HG03378 (cell line): ENCODE results near the gene ACER3.

Experiments
- ATAC-seq: cut with Tn5 transposase; IDR thresholded peaks from one replicate; pipeline ENCODE4 v1.9.1; 2021; ENCODE audit warnings: mild to moderate bottlenecking, moderate library complexity; ENCODE audit not compliant: unreplicated experiment

ACER3 gene

GRCh38 chr11:77072851-77073327 is 212.2 kb downstream of the ACER3 start:
- ATAC-seq = no peak

- ATAC-seq = no peak
These were observed 212.7 kb downstream of the ACER3 start for GRCh38 chr11:77073328-77074001.

- ATAC-seq = no peak
These were observed 213.5 kb downstream of the ACER3 start for GRCh38 chr11:77074205-77074604.

GRCh38 chr11:77074626-77075221 is 214.0 kb downstream of the ACER3 start:
- no peak for ATAC-seq

- ATAC-seq = no peak
These were observed 214.7 kb downstream of the ACER3 start for GRCh38 chr11:77075425-77075905.
